Muscle layer of colon (tissue), 2 donors: Measurements from ENCODE around the gene CCDC201.
A peak's percentile ranks its signal among the peaks of the same experiment; 100 is the strongest.

ENCODE experiments used
- H3K27ac ChIP-seq: one replicate; pipeline ENCODE4 v1.7.0; 2013; ENCODE audit warnings: low read depth, mild to moderate bottlenecking, low read length, moderate library complexity
- H3K27me3 ChIP-seq, 2 donors: one replicate each; pipeline ENCODE4 v1.7.0; 2013; ENCODE audit warnings: low read length in 2 of 2, mild to moderate bottlenecking in 2 of 2; ENCODE audit not compliant: insufficient read depth in 2 of 2, control insufficient read depth in 1 of 2
- H3K36me3 ChIP-seq: one replicate; pipeline ENCODE4 v1.7.0; 2013; ENCODE audit warnings: mild to moderate bottlenecking, low read length; ENCODE audit not compliant: insufficient read depth
- H3K4me1 ChIP-seq: one replicate; pipeline ENCODE4 v1.7.0; 2013; ENCODE audit warnings: mild to moderate bottlenecking, low read length; ENCODE audit not compliant: insufficient read depth
- H3K4me3 ChIP-seq, 2 donors: one replicate each; pipeline ENCODE4 v1.7.0; 2013; ENCODE audit warnings: low read length in 2 of 2, low read depth in 1 of 2, mild to moderate bottlenecking in 1 of 2, moderate library complexity in 1 of 2
- H3K9ac ChIP-seq: one replicate; pipeline ENCODE4 v1.7.0; 2013; ENCODE audit warnings: low read length
- H3K9me3 ChIP-seq: one replicate; pipeline ENCODE4 v1.7.0; 2013; ENCODE audit warnings: mild to moderate bottlenecking, low read length
- donor health status: abdominal sarcoma.
- donor health status: Adenocarcinoma of cecum.

Gene CCDC201, protein sequence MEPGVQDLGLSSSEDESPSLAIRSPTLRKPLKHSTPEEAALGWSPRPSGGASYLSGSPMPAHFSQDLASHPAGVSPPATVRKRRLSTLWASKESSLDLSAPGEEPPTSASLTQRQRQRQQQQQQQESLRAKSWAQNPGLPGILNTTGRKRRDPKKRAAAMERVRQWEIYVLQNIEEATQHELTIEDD

DNA sequence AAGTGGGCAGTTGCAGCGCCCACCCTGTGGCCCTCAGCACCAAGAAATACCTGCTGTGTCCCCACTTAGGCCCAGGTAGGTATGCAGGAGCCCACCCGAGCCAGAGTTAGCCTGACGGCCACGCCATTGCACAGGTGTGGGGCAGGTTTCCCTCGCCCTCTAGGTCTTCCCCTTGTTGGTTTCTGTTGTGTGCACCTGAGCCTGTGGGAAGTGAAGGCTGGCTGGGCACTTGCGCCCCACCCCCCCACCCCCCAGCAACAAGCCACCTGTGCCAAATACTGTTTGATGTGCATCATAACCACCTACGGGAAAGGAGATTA lies at the start of gene CCDC201:
TSS of gene CCDC201 (minus strand) at position 48 of the 320 bp plus-strand sequence. CDS start 75 bp downstream, outside the sequence.
- H3K9ac ChIP-seq, result no peak within 1 kb of the TSS
- no peaks in the 10 kb centered on the region for H3K9me3 ChIP-seq
- no peaks in the 10 kb centered on the region for H3K4me1 ChIP-seq
- no peak within 1 kb of the TSS for H3K27ac ChIP-seq
- H3K4me3 ChIP-seq, result no peak within 1 kb of the TSS
- no peaks in the 10 kb centered on the region for H3K36me3 ChIP-seq
- no peaks in the 10 kb centered on the region for H3K27me3 ChIP-seq

DNA sequence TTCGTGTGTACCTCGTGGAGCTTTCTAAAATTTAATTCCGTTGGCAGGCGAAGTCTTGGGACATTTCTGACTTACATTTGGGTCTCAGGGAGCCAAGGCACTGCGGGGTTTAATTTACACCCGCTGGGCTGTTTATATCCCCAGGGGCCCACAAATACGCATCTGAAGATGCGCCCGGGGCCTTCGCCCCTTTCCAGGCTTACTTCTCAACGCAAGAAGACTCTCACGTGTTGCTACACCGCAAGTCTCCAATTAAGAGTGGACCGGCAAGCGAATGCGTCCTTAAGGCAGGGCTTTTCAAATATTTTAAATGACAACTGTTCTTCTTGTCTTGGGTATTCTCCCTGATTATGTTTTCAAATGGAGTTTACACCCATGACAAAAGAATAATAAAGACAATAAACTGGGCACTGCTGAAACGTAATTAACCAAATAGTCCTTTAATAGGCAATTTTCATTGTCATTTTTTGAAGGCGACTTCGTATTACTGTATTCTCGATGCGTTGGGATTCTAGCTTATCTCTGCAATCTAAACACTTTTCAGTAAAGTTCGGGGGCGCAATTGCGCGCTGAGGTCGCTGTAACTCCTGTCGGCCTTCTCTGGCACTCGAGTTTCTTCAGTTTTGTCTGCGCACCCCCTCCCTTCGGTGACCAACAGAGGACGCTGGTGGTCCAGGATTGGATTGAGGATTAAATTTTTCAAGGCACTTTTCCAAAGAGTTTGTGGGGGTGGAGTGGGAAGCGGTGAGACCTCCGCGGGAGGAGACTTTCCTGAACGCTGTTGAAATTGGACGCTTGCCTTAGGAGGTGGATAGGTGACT lies 49.0 kb upstream of the CCDC201 start:
- Histone ChIP-seq H3K27me3 (peaks cover 17 to 36% of the 10 kb centered on the region in 2 donors), H3K27ac (no peak overlapping the region), H3K4me3 (peak overlapping the region in 1 of 2 donors; percentile 53)

DNA sequence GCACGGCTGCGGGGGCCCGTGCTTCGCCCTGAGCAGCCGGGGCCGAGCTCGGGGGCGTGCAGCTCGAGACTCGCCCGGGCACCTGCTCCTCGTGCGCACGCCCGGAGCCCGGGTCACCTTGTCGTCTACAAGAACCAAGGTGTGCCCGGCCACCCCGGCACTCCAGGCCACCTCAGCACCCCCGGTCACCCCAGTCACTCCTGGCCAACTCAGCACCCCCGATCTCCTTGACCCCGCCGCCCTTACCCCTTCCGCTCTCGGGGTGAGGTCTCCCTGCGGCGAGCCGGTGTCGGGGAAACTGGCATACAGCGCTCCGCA lies 48.5 kb upstream of the CCDC201 start:
- Histone ChIP-seq H3K4me3 (peak overlapping the region; percentile 15 to 53), H3K36me3 (no peaks in the 10 kb centered on the region), H3K4me1 (peaks cover 39% of the 10 kb centered on the region), H3K9me3 (no peaks in the 10 kb centered on the region), H3K27ac (no peak overlapping the region), H3K27me3 (peaks cover 17 to 36% of the 10 kb centered on the region in 2 donors), H3K9ac (no peak overlapping the region)

More for the DNA sequence above, 49.0 kb upstream of the CCDC201 start:
- H3K9me3 ChIP-seq, result no peaks in the 10 kb centered on the region
- H3K4me1 ChIP-seq, result peaks cover 39% of the 10 kb centered on the region
- no peak overlapping the region for H3K9ac ChIP-seq
- no peaks in the 10 kb centered on the region for H3K36me3 ChIP-seq

DNA sequence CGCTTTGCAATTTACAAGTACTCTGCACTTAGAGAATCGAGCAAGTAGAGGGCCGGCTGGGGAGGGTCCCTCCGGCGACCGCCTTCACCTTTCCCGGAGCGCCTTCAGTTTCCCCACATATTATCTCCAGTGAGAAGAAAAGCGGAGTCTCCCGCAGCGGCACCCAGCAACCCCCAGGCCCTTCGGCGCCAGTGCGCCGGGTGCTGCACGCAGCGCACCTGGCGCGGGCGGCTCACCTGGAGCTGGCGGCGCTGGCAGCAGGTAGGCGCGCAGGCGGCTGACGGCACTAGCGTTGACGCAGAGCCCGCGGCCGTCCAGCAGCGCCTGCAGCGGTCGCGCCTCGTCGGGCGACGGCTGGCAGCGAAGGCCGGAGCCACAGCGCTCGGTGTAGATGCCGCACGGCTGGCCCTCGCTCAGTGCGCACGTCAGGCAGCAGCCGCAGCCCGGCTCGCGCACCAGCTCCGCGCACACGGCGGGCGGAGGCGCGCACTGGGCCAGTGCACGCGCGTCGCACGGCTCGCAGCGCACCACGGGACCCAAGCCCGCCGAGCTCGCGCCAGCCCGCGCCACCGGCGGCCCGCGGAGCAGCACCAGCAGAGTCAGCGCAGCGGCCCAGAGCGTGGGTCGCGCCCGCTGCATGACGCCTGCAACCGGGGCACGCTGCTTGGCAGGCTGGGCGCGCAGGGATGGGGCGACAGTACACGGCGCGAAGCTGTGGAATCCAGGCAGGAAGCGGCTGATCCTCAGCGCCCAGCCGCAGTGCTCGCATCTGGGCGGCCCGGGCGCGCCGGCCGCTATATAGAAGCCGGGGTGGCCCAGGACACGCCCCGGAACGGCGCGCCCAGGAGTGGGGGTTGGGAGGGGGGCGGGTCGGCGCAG lies 47.9 kb upstream of the CCDC201 start, which contains the start of gene IGFBP3:
TSS of gene IGFBP3 (minus strand) at position 771 of the 879 bp plus-strand sequence. CDS start at position 639, 132 bp downstream.
- H3K9ac ChIP-seq, result no peak within 1 kb of the TSS
- no peaks in the 10 kb centered on the region for H3K9me3 ChIP-seq
- H3K27me3 ChIP-seq, result peaks cover 17 to 36% of the 10 kb centered on the region in 2 donors
- H3K27ac ChIP-seq, result no peak within 1 kb of the TSS
- no peaks in the 10 kb centered on the region for H3K36me3 ChIP-seq
- H3K4me3 ChIP-seq, result peak within 1 kb of the TSS; percentile 23 to 53
- peaks cover 39% of the 10 kb centered on the region for H3K4me1 ChIP-seq

DNA sequence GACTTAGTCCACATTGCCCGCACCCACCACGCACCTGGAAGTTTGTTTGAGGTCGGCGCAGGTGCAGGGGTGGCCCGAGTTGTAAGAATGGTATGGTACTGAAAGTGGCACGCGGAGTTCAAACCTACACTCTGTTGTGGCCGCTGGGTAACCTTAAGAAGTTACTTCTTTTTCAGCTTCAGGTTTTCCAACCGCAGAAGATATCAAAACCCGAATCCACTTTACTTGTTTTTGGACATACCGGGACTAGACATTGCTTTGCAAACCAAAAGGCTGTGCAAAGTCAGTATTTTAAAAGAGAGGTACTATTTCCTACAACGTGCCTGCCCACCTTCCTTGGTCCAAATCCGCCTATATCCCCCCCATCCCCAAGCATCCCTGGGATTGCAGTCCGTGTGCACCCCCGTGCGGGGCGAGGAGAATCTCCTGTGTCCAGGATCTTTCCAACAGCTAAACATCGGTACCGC lies 47.1 kb upstream of the CCDC201 start:
- H3K27me3 ChIP-seq, result peaks cover 17 to 36% of the 10 kb centered on the region in 2 donors
- no peak overlapping the region for H3K9ac ChIP-seq
- no peaks in the 10 kb centered on the region for H3K36me3 ChIP-seq
- H3K4me1 ChIP-seq, result peaks cover 39% of the 10 kb centered on the region
- no peaks in the 10 kb centered on the region for H3K9me3 ChIP-seq
- H3K4me3 ChIP-seq, result peak overlapping the region; percentile 23 to 43
- no peak overlapping the region for H3K27ac ChIP-seq

DNA sequence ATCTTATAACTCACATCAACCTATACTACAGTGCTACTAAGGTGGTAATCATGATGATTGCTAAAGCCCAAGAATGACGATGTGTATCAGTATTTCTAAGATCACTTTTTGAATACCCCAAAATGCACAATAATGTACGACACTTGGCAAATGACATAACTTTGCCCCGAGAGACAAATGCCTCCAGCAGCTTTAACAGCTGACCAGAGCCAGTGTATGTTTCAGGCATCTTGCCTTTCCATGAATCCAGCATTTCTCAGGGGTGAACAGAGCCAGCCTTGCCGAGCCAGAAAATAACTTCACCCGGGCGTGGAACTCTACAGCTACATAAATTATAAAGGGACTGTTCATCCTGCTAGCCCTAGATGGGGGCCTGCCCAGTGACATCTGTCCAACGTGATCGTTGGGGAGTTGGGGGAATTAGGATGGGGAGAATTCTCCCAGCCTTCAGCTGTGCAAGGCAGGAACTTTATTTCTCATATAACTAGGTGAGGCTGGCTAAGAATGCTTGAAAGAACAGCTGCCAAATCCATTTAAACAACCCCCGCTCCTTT lies 46.4 kb upstream of the CCDC201 start:
- no peak overlapping the region for H3K9ac ChIP-seq
- H3K9me3 ChIP-seq, result no peaks in the 10 kb centered on the region
- H3K4me1 ChIP-seq, result peaks cover 39% of the 10 kb centered on the region
- H3K27ac ChIP-seq, result no peak overlapping the region
- H3K4me3 ChIP-seq, result peak overlapping the region in 1 of 2 donors; percentile 43
- no peaks in the 10 kb centered on the region for H3K36me3 ChIP-seq
- H3K27me3 ChIP-seq, result peaks cover 23 to 36% of the 10 kb centered on the region in 2 donors

DNA sequence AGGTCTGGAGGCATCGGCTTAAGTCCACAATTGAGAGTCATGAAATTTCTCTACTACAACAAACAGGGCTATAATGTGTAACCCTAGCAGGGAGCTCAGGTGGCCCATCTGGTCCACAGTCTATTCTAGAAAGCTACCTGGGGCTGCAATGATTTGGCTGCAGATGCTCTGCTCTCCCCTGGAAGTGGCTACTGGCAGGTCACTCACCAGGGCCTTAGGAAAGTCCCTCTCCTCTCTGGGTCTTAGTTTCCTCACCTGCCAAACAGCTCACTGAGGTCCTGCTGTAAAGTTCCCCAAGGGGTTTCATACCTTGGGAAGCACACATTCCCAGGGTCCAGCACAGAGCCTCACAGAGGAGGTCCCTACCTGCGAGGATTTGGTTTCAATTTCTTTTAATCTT lies 45.7 kb upstream of the CCDC201 start:
- Histone ChIP-seq H3K4me3 (no peak overlapping the region), H3K36me3 (no peaks in the 10 kb centered on the region), H3K27me3 (peaks cover 23 to 36% of the 10 kb centered on the region in 2 donors), H3K4me1 (peaks cover 39% of the 10 kb centered on the region), H3K9me3 (no peaks in the 10 kb centered on the region), H3K27ac (no peak overlapping the region), H3K9ac (no peak overlapping the region)

DNA sequence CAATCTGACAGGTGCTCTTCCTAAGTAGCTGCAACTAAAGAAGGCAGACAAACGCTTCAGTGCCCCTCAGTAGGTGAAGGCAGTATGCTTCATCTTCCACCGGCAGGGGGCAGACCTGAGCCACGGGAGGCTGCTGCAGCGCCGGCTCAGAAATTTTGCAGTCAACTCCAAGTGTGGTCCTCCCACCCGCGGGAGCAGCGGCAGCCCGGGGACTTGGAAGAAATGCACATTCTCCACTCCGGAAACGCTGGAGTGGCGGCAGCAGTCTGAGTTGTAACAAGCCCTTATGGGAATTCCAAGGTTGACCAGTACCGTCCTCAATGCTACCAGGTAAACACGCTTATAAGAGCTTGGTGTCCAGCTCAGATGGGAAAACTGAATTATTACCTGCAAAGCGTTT lies 44.8 kb upstream of the CCDC201 start:
- no peaks in the 10 kb centered on the region for H3K36me3 ChIP-seq
- peaks cover 34% of the 10 kb centered on the region for H3K4me1 ChIP-seq
- no peak overlapping the region for H3K9ac ChIP-seq
- no peaks in the 10 kb centered on the region for H3K9me3 ChIP-seq
- H3K27ac ChIP-seq, result no peak overlapping the region
- peak overlapping the region in 1 of 2 donors; percentile 14 for H3K4me3 ChIP-seq
- peaks cover 23 to 31% of the 10 kb centered on the region in 2 donors for H3K27me3 ChIP-seq

DNA sequence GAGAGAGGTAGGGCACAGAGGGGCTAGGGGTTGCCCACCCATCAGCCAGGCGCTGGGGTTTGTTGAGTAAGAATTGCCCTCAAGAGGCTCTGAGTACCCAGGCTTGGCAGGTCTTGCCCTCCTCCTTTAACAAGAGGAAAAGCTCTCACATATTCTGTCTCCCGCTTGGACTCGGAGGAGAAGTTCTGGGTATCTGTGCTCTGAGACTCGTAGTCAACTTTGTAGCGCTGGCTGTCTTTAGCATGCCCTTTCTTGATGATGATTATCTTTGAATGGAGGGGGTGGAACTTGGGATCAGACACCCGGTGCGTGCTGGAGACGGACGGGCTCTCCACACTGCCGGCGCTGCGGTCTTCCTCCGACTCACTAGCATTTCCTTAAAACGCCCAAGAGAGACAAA lies 44.2 kb upstream of the CCDC201 start:
- Histone ChIP-seq H3K27ac (no peak overlapping the region), H3K9me3 (no peaks in the 10 kb centered on the region), H3K27me3 (peaks cover 19 to 25% of the 10 kb centered on the region in 2 donors), H3K4me1 (peaks cover 28% of the 10 kb centered on the region), H3K9ac (no peak overlapping the region), H3K36me3 (no peaks in the 10 kb centered on the region), H3K4me3 (no peak overlapping the region)

DNA sequence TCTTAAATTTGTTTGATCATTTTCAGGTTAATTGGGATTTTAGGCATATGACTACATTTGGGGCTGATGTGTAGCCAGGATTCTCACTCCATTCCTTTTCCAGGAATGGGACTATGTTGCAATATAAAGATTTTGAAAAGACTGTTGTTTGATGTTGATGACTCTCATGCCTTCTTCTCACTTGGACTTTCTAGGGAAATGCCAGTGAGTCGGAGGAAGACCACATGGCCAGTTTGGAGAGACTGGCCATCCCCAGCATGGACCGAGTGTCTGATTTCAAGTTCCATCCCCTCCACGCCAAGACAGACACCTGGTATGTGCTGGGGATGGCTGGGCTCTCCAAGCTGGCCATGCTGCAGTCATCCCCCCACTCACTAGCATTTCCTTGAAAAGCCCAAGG lies 42.7 kb upstream of the CCDC201 start:
- peaks cover 11 to 22% of the 10 kb centered on the region in 2 donors for H3K27me3 ChIP-seq
- H3K9ac ChIP-seq, result no peak overlapping the region
- no peak overlapping the region for H3K27ac ChIP-seq
- H3K4me3 ChIP-seq, result no peak overlapping the region
- H3K4me1 ChIP-seq, result peaks cover 21% of the 10 kb centered on the region
- H3K9me3 ChIP-seq, result no peaks in the 10 kb centered on the region
- H3K36me3 ChIP-seq, result no peaks in the 10 kb centered on the region

DNA sequence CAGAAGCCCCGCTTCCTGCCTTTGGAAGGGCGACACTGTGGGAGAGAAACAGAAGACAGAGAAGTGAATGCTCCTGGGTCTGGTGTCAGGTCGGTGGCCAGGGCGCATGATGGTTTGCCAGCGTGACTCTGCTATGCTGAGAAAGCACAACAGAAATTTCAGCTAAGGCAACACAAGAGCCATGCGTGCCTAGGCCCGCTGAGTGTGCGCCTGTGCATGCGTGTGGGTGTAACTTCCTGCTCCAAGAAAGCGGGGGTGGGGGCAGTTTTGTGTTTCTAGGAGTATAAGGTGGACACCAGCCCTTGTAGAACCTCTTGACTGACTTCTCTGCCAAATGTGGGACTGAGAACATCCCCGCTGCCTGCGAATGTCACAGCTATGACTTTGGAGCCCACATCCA lies 42.0 kb upstream of the CCDC201 start:
- no peaks in the 10 kb centered on the region for H3K9me3 ChIP-seq
- no peak overlapping the region for H3K27ac ChIP-seq
- peaks cover 16% of the 10 kb centered on the region for H3K4me1 ChIP-seq
- H3K9ac ChIP-seq, result no peak overlapping the region
- H3K36me3 ChIP-seq, result no peaks in the 10 kb centered on the region
- H3K27me3 ChIP-seq, result peaks cover 11 to 18% of the 10 kb centered on the region in 2 donors
- H3K4me3 ChIP-seq, result no peak overlapping the region
